ENCODE measurements around the gene PRDX5. TPM values are rescaled to one million over a fixed set of nuclear protein-coding genes. Genes with fewer than 3 reads are reported as not detected.
"Not testable (repeated sequence)": the region's sequence is repeated elsewhere in the genome, so short reads cannot be mapped to it uniquely, and the experiment has no call there.

The PRDX5 gene
- total RNA-seq, 6 donors from 2014 or later: 146 to 493 (median 309) TPM

- Histone ChIP-seq H3K27ac (peak overlapping the region; percentile 90 to 98 (median 94)), H3K4me1 (peaks cover 23 to 58% (median 41%) of the 10 kb centered on the region in 4 donors), H3K27me3 (no peaks in the 10 kb centered on the region), H3K36me3 (peaks cover 0 to 17% (median 12%) of the 10 kb centered on the region in 4 donors), H3K4me3 (no peak overlapping the region), H3K9me3 (no peaks in the 10 kb centered on the region)
- WGBS, 2 donors: 72 to 75% methylated on average over 5 of the region's 5 CpGs
- no peak for DNase-seq
- no peak for ATAC-seq (ENCODE audit: low FRiP score in 2 of 2)
- no peak for TF ChIP-seq POLR2AphosphoS5 (IDR thresholded peaks at IDR 0.05)
- no peak for TF ChIP-seq CTCF (IDR thresholded peaks at IDR 0.05)
- TF ChIP-seq POLR2A (IDR thresholded peaks at IDR 0.05): no peak
- TF ChIP-seq EP300 (IDR thresholded peaks at IDR 0.05): no peak
Measured at GRCh38 chr11:64321026-64321425, 3.1 kb downstream of the PRDX5 start.

GRCh38 chr11:64321533-64321932 is 3.6 kb downstream of the PRDX5 start:
- WGBS, 2 donors: 75 to 76% methylated on average over 5 of the region's 5 CpGs
- H3K27ac ChIP-seq: peak overlapping the region; percentile 90 to 98 (median 94)
- peaks cover 0 to 13% (median 10%) of the 10 kb centered on the region in 4 donors for H3K36me3 ChIP-seq
- H3K4me1 ChIP-seq: peaks cover 18 to 53% (median 37%) of the 10 kb centered on the region in 4 donors
- H3K27me3 ChIP-seq: no peaks in the 10 kb centered on the region
- H3K4me3 ChIP-seq: no peak overlapping the region
- DNase-seq (peak in 1 of 2 donors; percentile 82), ATAC-seq (ENCODE audit: low FRiP score in 2 of 2) (peak in 1 of 2 donors; percentile 64)
- H3K9me3 ChIP-seq: no peaks in the 10 kb centered on the region
- no peak for TF ChIP-seq CTCF (IDR thresholded peaks at IDR 0.05)
- peak in 1 of 4 donors; percentile 65 for TF ChIP-seq POLR2A (IDR thresholded peaks at IDR 0.05)
- peak in 1 of 4 donors; percentile 15 for TF ChIP-seq EP300 (IDR thresholded peaks at IDR 0.05)
- TF ChIP-seq POLR2AphosphoS5 (IDR thresholded peaks at IDR 0.05): peak; percentile 27 to 29

- no peak for DNase-seq
- H3K4me1 ChIP-seq: peaks cover 18 to 47% (median 32%) of the 10 kb centered on the region in 4 donors
Measured at GRCh38 chr11:64322925-64323260, 5.0 kb downstream of the PRDX5 start.

GRCh38 chr11:64323373-64323772 is 5.5 kb downstream of the PRDX5 start:
- WGBS, 2 donors: 59 to 64% methylated on average over 3 to 5 of the region's 5 CpGs
- DNase-seq (no peak), ATAC-seq (ENCODE audit: low FRiP score in 2 of 2) (no peak)
- Histone ChIP-seq H3K9me3 (no peaks in the 10 kb centered on the region), H3K4me1 (peaks cover 18 to 47% (median 32%) of the 10 kb centered on the region in 4 donors), H3K36me3 (peaks cover 0 to 13% (median 10%) of the 10 kb centered on the region in 4 donors), H3K27ac (peak overlapping the region in 1 of 4 donors; percentile 27), H3K4me3 (no peak overlapping the region), H3K27me3 (no peaks in the 10 kb centered on the region)
- no peak for TF ChIP-seq POLR2A (IDR thresholded peaks at IDR 0.05)
- no peak for TF ChIP-seq EP300 (IDR thresholded peaks at IDR 0.05)
- TF ChIP-seq POLR2AphosphoS5 (IDR thresholded peaks at IDR 0.05): no peak

More at GRCh38 chr11:64322925-64323260, 5.0 kb downstream of the PRDX5 start:
- H3K4me3 ChIP-seq: no peak overlapping the region
- H3K27ac ChIP-seq: peak overlapping the region in 3 of 4 donors; percentile 69 to 97 (median 90)
- H3K27me3 ChIP-seq: no peaks in the 10 kb centered on the region
- no peak for ATAC-seq (ENCODE audit: low FRiP score in 2 of 2)
- 71 to 75% methylated on average over 5 to 7 of the region's 7 CpGs for WGBS, 2 donors
- TF ChIP-seq CTCF (IDR thresholded peaks at IDR 0.05): no peak
- TF ChIP-seq POLR2A (IDR thresholded peaks at IDR 0.05): no peak
- TF ChIP-seq EP300 (IDR thresholded peaks at IDR 0.05): no peak
- no peak for TF ChIP-seq POLR2AphosphoS5 (IDR thresholded peaks at IDR 0.05)
- no peaks in the 10 kb centered on the region for H3K9me3 ChIP-seq
- H3K36me3 ChIP-seq: peaks cover 0 to 13% (median 10%) of the 10 kb centered on the region in 4 donors

- peak in 1 of 2 donors; percentile 39 for DNase-seq
- not testable (repeated sequence) for ATAC-seq (ENCODE audit: low FRiP score in 2 of 2); H3K27me3 ChIP-seq; H3K9me3 ChIP-seq; H3K4me3 ChIP-seq
- Histone ChIP-seq H3K27ac (peak overlapping the region in 2 of 4 donors; percentile 7 to 27), H3K36me3 (peaks cover 0 to 13% (median 10%) of the 10 kb centered on the region in 4 donors), H3K4me1 (peaks cover 15 to 41% (median 29%) of the 10 kb centered on the region in 4 donors)
- WGBS, 2 donors: 86 to 100% methylated on average over 1 to 4 of the region's 4 CpGs
Measured at GRCh38 chr11:64323984-64324383, 6.1 kb downstream of the PRDX5 start.

Measured in upper lobe of left lung (tissue), 6 donors.